ENCODE data around the gene HOXC11.

The HOXC11 gene

GRCh38 chr12:53942467-53942997, 30.4 kb upstream of the HOXC11 start:
- no peak for DNase-seq

GRCh38 chr12:53944209-53944608, 28.7 kb upstream of the HOXC11 start:
- DNase-seq: no peak

- no peak for DNase-seq
Observed at GRCh38 chr12:53944907-53945847, 27.7 kb upstream of the HOXC11 start.

- no peak for DNase-seq
Observed at GRCh38 chr12:53947743-53948142, 25.2 kb upstream of the HOXC11 start.

GRCh38 chr12:53948650-53949593, 24.0 kb upstream of the HOXC11 start:
- DNase-seq: no peak

DNA sequence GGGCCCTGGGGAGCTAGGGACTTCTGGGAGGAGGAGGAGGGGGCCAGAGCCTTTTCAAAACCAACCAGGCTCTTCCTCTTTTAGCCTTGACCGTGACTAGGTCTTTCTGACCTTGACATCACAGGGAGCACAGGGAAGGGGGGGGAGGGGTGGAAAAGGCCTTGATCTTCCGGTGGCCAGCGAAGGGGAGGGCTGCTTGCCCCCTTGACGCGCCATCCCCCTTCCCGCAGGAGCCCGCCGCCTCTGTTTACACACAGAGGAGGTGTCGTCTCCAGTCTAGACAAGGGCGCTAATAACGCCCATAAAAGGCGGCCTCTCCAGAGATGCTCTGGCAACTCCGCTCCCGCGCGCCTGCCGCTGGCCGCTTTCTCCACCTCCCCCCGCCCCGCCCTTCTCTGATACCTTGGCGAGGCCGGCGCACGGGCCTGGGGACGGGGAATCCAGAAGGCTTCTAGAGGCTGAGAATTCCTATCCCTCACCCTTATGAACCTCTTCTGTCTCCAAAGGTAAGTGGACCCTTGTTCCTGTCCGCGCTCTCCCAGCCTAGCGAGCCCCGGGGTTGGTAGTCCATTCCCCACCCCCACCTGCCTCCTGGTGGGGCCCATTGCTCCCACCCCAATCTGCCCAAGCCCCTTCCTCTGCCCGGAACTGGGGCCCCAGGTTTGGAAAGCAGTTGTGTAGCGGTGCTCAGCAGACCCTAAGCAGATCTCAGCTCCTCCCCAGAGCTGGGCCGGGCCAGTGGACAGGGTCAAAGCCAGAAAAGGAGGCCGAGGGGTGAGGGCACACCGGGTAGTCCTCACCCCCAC, 23.1 kb upstream of the HOXC11 start:
- DNase-seq: no peak

DNA sequence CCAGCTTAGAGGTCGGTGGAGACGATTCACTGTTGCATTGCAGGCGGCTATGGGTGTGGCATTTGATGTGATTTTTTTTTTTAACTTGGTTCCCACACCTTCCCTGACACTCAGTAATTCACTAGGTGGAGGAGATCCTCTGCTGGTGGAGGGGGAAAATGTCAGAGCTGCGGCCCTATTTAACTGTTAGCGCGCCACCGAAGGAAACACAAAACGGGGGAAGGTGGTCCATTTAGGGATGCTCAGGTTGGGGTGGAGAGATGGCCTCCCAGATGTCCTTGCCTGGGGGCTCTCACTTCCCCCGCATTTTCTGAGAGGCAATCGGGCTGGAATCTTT, 22.5 kb upstream of the HOXC11 start:
- DNase-seq: no peak

- no peak for DNase-seq
Observed at GRCh38 chr12:53950789-53951576, 21.9 kb upstream of the HOXC11 start.

- DNase-seq: no peak
Observed at GRCh38 chr12:53951577-53952334, 21.2 kb upstream of the HOXC11 start.

GRCh38 chr12:53952335-53952694, 20.6 kb upstream of the HOXC11 start:
- DNase-seq: no peak

GRCh38 chr12:53952871-53953734, 19.8 kb upstream of the HOXC11 start:
- no peak for DNase-seq

- no peak for DNase-seq
Observed at GRCh38 chr12:53953831-53954693, 18.9 kb upstream of the HOXC11 start.

DNA sequence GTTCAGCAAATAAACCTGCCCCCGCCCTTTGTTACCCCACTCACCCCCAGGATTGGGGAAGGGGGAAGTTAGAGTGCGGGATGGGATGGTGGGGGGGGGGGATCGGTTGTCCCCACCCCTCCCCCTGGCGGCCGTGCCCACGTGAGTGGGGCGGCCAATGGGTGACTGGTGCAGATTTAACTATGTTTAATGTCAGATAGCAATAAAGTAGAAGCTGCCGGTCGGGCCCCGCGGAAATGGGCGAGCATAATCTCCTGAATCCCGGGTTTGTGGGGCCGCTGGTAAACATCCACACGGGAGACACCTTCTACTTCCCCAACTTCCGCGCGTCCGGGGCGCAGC, 18.3 kb upstream of the HOXC11 start, which contains the start of gene HOXC12:
TSS of gene HOXC12 (plus strand) at position 210 of the 342 bp plus-strand sequence. CDS start at position 237, 27 bp downstream.
- DNase-seq: no peak

DNA sequence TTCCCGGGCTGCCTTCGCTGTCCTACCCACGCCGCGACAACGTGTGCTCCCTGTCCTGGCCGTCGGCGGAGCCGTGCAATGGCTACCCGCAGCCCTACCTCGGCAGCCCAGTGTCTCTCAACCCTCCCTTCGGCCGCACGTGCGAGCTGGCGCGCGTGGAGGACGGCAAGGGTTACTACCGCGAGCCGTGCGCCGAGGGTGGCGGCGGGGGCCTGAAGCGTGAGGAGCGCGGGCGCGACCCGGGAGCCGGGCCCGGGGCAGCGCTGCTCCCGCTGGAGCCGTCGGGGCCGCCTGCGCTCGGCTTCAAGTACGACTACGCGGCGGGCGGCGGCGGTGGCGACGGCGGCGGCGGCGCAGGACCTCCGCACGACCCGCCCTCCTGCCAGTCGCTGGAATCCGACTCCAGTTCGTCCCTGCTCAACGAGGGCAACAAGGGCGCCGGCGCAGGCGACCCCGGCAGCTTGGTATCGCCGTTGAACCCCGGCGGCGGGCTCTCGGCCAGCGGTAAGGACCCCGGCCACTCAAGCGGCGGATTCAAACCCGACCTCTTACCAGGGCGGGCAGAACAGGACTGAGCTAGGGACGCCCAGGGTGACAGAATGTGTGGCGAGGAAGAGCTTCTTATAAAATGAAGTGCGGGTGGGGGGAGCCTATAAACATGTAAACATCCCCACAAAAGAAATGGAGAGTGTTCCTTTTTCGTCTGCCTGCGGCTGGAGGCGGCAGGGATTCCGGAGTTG, 17.7 kb upstream of the HOXC11 start:
- no peak for DNase-seq

GRCh38 chr12:53955776-53956250, 17.1 kb upstream of the HOXC11 start:
- DNase-seq: no peak

DNA sequence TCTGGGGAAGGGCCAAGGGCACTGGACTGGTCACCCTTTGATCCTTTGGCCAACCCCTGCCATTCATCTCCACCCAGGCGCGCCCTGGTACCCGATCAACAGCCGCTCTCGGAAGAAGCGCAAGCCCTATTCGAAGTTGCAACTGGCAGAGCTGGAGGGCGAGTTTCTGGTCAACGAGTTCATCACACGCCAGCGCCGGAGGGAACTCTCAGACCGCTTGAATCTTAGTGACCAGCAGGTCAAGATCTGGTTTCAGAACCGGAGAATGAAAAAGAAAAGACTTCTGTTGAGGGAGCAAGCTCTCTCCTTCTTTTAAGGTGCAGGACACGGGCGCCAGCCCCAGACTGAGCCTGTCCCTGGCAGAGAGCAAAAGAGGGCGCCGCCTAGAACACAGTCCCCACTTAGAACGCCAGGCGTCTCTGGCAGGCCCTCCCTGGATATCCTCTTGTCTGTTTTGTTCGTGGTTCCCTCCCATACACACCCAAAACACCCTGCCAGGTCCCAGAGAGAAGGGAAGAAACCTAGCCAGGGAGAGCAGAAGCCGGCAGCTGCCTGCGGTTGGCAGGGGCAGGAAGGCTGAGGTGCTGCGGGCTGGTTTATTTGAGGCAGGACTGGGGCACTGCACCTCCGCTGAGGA, 16.6 kb upstream of the HOXC11 start:
- DNase-seq: no peak

Data from amygdala (tissue), 56 donors.